Sigmoid colon (tissue), 4 donors: ENCODE results near the gene PGAP6.

Experiments
- EP300 ChIP-seq, 4 donors: sonication (generic); formaldehyde crosslinking; IDR thresholded peaks; one replicate each; pipeline ENCODE4 v1.6.1; 2017; ENCODE audit warnings: antibody characterized with exemption in 4 of 4
- POLR2A ChIP-seq, 2 donors: fragments of 450-650 bp; IDR thresholded peaks; one replicate each; pipeline ENCODE4 v1.6.1; 2016; ENCODE audit warnings: antibody characterized with exemption in 2 of 2, mild to moderate bottlenecking in 2 of 2, moderate library complexity in 2 of 2
- POLR2AphosphoS5 ChIP-seq, 4 donors: sonication (generic); formaldehyde crosslinking; IDR thresholded peaks; one replicate each; pipeline ENCODE4 v1.6.1; 2017; ENCODE audit warnings: antibody characterized with exemption in 4 of 4
- TF ChIP-seq, protein P1 (sequence below), 4 experiments: fragments of 450-650 bp in 3 of 4; fragments of 200-600 bp in 1 of 4; IDR thresholded peaks; one replicate each; pipeline ENCODE4 v1.5.1; 2016 to 2019; ENCODE audit warnings: antibody characterized with exemption in 4 of 4, mild to moderate bottlenecking in 3 of 4, moderate library complexity in 2 of 4

DNA sequence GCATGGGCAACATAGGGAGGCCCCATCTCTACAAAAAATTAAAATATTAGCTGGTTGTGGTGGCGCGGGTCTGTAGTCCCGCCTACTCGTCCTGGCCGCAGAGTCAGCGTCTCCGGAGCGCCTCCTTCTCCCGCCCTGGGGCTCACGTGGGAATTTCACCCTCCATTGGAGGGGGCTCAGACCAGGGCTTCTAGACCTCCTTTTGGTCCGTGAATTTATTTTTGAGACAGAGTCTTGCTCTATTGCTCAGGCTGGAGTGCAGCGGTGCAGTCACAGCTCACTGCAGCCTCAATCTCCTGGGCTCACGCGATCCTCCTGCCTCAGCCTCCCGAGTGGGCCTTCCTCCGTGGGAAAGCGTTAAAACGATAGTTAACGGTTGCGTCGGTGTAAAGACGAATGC is 14.8 kb upstream of the PGAP6 start:
- TF ChIP-seq, protein P1, sequence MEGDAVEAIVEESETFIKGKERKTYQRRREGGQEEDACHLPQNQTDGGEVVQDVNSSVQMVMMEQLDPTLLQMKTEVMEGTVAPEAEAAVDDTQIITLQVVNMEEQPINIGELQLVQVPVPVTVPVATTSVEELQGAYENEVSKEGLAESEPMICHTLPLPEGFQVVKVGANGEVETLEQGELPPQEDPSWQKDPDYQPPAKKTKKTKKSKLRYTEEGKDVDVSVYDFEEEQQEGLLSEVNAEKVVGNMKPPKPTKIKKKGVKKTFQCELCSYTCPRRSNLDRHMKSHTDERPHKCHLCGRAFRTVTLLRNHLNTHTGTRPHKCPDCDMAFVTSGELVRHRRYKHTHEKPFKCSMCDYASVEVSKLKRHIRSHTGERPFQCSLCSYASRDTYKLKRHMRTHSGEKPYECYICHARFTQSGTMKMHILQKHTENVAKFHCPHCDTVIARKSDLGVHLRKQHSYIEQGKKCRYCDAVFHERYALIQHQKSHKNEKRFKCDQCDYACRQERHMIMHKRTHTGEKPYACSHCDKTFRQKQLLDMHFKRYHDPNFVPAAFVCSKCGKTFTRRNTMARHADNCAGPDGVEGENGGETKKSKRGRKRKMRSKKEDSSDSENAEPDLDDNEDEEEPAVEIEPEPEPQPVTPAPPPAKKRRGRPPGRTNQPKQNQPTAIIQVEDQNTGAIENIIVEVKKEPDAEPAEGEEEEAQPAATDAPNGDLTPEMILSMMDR (IDR thresholded peaks at IDR 0.05) = no peak
- TF ChIP-seq POLR2A (IDR thresholded peaks at IDR 0.05) (peak in 1 of 2 donors; percentile 18), EP300 (IDR thresholded peaks at IDR 0.05) (no peak), POLR2AphosphoS5 (IDR thresholded peaks at IDR 0.05) (peak in 2 of 4 donors; percentile 14 to 53)
